GM23338 (cell line): ENCODE measurements around the gene OR52E5. TPM values are rescaled to one million over a fixed set of nuclear protein-coding genes. Genes with fewer than 3 reads are reported as not detected.

ENCODE experiments used
- ATAC-seq: fragments of 200-7000 bp; cut with Tn5 transposase; 3 replicates; pipeline ENCODE4 v1.9.1; 2020
- DNase-seq: peaks from one replicate; pipeline ENCODE4 v3.0.0-alpha.2; 2015; ENCODE audit warnings: low spot score
- H2AFZ ChIP-seq: fragments of 200-600 bp; sonication (generic); 2 replicates; pipeline ENCODE4 v1.8.0; 2016; ENCODE audit warnings: antibody characterized with exemption, mild to moderate bottlenecking, moderate library complexity
- H3F3A ChIP-seq: fragments of 200-600 bp; sonication (generic); replicated peaks from 2 replicates; pipeline ENCODE4 v1.8.0; 2017; ENCODE audit warnings: antibody characterized with exemption, mixed run types, low read depth
- H3K27ac ChIP-seq: fragments of 200-600 bp; sonication (generic); 2 replicates; pipeline ENCODE4 v1.6.1; 2016; ENCODE audit warnings: low read depth
- H3K27me3 ChIP-seq: fragments of 200-600 bp; sonication (generic); 2 replicates; pipeline ENCODE4 v1.8.0; 2016; ENCODE audit warnings: mild to moderate bottlenecking, mixed run types, moderate library complexity; ENCODE audit not compliant: insufficient read depth
- H3K36me3 ChIP-seq: fragments of 200-600 bp; sonication (generic); 2 replicates; pipeline ENCODE4 v1.8.0; 2016; ENCODE audit warnings: mild to moderate bottlenecking; ENCODE audit not compliant: insufficient read depth
- H3K4me1 ChIP-seq: fragments of 200-600 bp; sonication (generic); 2 replicates; pipeline ENCODE4 v1.8.0; 2016; ENCODE audit warnings: mild to moderate bottlenecking, moderate library complexity; ENCODE audit not compliant: insufficient read depth
- H3K4me2 ChIP-seq: fragments of 200-600 bp; sonication (generic); 2 replicates; pipeline ENCODE4 v1.7.1; 2017; ENCODE audit warnings: mixed run types
- H3K4me3 ChIP-seq: fragments of 200-600 bp; sonication (generic); 2 replicates; pipeline ENCODE4 v1.6.1; 2016; ENCODE audit warnings: mixed run types
- H3K79me2 ChIP-seq: fragments of 200-600 bp; sonication (generic); replicated peaks from 2 replicates; pipeline ENCODE4 v1.8.0; 2017; ENCODE audit warnings: mild to moderate bottlenecking; ENCODE audit not compliant: insufficient read depth
- H3K9me2 ChIP-seq: fragments of 200-600 bp; sonication (generic); 2 replicates; pipeline ENCODE4 v1.8.0; 2017; ENCODE audit not compliant: insufficient read depth
- H4K20me1 ChIP-seq: fragments of 200-600 bp; sonication (generic); replicated peaks from 2 replicates; pipeline ENCODE4 v1.8.0; 2017; ENCODE audit warnings: mild to moderate bottlenecking; ENCODE audit not compliant: insufficient read depth
- H3K27ac Mint-ChIP-seq: 2 replicates; pipeline ENCODE4 v1.8.0; 2020; ENCODE audit warnings: inconsistent platforms, mild to moderate bottlenecking, moderate library complexity, mixed read lengths
- H3K27me3 Mint-ChIP-seq: 3 replicates; pipeline ENCODE4 v1.8.0; 2022; ENCODE audit warnings: low read depth, mild to moderate bottlenecking, moderate library complexity, mixed read lengths, inconsistent platforms; ENCODE audit not compliant: insufficient read depth, poor library complexity
- H3K36me3 Mint-ChIP-seq: 3 replicates; pipeline ENCODE4 v1.8.0; 2021; ENCODE audit warnings: low read depth, mild to moderate bottlenecking, inconsistent platforms, moderate library complexity, mixed read lengths
- H3K4me1 Mint-ChIP-seq: 3 replicates; pipeline ENCODE4 v1.8.0; 2020; ENCODE audit warnings: mild to moderate bottlenecking, inconsistent platforms, mixed read lengths
- H3K4me3 Mint-ChIP-seq: 3 replicates; pipeline ENCODE4 v1.8.0; 2021; ENCODE audit warnings: moderate library complexity, mild to moderate bottlenecking, inconsistent platforms, mixed read lengths
- H3K9me3 Mint-ChIP-seq: 3 replicates; pipeline ENCODE4 v1.8.0; 2020; ENCODE audit warnings: moderate library complexity, mild to moderate bottlenecking, inconsistent platforms, mixed read lengths
- ETS1 ChIP-seq: IDR thresholded peaks from 2 replicates; pipeline ENCODE4 v1.6.1; 2016; ENCODE audit warnings: antibody characterized with exemption
- EZH2 ChIP-seq: fragments of 200-600 bp; sonication (generic); IDR thresholded peaks from one replicate; pipeline ENCODE4 v1.8.0; 2017; ENCODE audit warnings: antibody characterized with exemption, mild to moderate bottlenecking, low read depth; ENCODE audit not compliant: unreplicated experiment
- JUNB ChIP-seq: IDR thresholded peaks from one replicate; pipeline ENCODE4 v1.6.1; 2016; ENCODE audit warnings: antibody characterized with exemption; ENCODE audit not compliant: unreplicated experiment
- NANOG ChIP-seq: IDR thresholded peaks from 2 replicates; pipeline ENCODE4 v1.6.1; 2016; ENCODE audit warnings: antibody characterized with exemption, borderline replicate concordance
- REST ChIP-seq: IDR thresholded peaks from one replicate; pipeline ENCODE4 v1.6.1; 2018; ENCODE audit warnings: antibody characterized with exemption; ENCODE audit not compliant: unreplicated experiment
- ZNF114 ChIP-seq: fragments of 250-450 bp; sonication (Bioruptor Pico); IDR thresholded peaks from 2 replicates; pipeline ENCODE4 v1.5.0; 2020; ENCODE audit warnings: mild to moderate bottlenecking, moderate library complexity
- ZNF331 ChIP-seq: fragments of 250-450 bp; sonication (Bioruptor Pico); IDR thresholded peaks from 2 replicates; pipeline ENCODE4 v1.5.0; 2020; ENCODE audit warnings: low read depth, mild to moderate bottlenecking, moderate library complexity
- ZNF462 ChIP-seq: fragments of 250-450 bp; sonication (Bioruptor Pico); IDR thresholded peaks from 2 replicates; pipeline ENCODE4 v1.5.0; 2020; ENCODE audit warnings: mild to moderate bottlenecking, moderate library complexity
- polyA plus RNA-seq: library from polyadenylated mRNA; unstranded; fragments of >200 nt; fragmentation: Nextera tagmentation; extraction: Ambion mirVana; gene quantifications from 2 replicates; pipeline ENCODE4 v1.2.1, GENCODE V29; 2016
- total RNA-seq: library from RNA; depleted of rRNA; stranded (reverse); fragments of >200 nt; shearing (Covaris generic); gene quantifications from 2 replicates; pipeline ENCODE4 v1.2.3, GENCODE V29; 2014

The OR52E5 gene
- total and polyA plus RNA-seq, 2 experiments from 2014 or later = not detected

- TF ChIP-seq REST = no peak
These were observed 5.8 kb upstream of the OR52E5 start (continued) for GRCh38 chr11:5887172-5887571.

GRCh38 chr11:5887661-5888060 is 5.3 kb upstream of the OR52E5 start:
- no peak overlapping the region for H2AFZ ChIP-seq
- no peak overlapping the region for H3K4me3 ChIP-seq
- no peaks in the 10 kb centered on the region for H3K9me3 Mint-ChIP-seq
- no peak for TF ChIP-seq NANOG
- TF ChIP-seq ZNF331 = no peak
- no peak for TF ChIP-seq ZNF114 (CRISPR knock-in tag)
- TF ChIP-seq JUNB = no peak
- no peak for TF ChIP-seq ZNF462
- TF ChIP-seq ETS1 = no peak
- no peak for TF ChIP-seq EZH2
- no peak for TF ChIP-seq REST
- H3K27me3 Mint-ChIP-seq = no peaks in the 10 kb centered on the region
- H3K27me3 ChIP-seq = no peaks in the 10 kb centered on the region
- H3K79me2 ChIP-seq = no peaks in the 10 kb centered on the region
- H3K27ac ChIP-seq = no peak overlapping the region
- H3K4me1 ChIP-seq = peaks cover 5% of the 10 kb centered on the region; the same call in 1 of the 2 replicates
- no peaks in the 10 kb centered on the region for H3F3A ChIP-seq
- H4K20me1 ChIP-seq = no peaks in the 10 kb centered on the region
- no peak overlapping the region for H3K4me3 Mint-ChIP-seq
- H3K4me2 ChIP-seq = no peak overlapping the region
- H3K9me2 ChIP-seq = no peaks in the 10 kb centered on the region
- ATAC-seq = no peak
- H3K27ac Mint-ChIP-seq = no peak overlapping the region; the same call in 1 of the 2 replicates
- peaks cover 12% of the 10 kb centered on the region; the same call in 2 of the 3 replicates for H3K4me1 Mint-ChIP-seq
- H3K36me3 Mint-ChIP-seq = no peaks in the 10 kb centered on the region
- no peaks in the 10 kb centered on the region for H3K36me3 ChIP-seq
- DNase-seq = no peak
